Measurements from ENCODE around the gene FBXW8.

Gene FBXW8

DNA sequence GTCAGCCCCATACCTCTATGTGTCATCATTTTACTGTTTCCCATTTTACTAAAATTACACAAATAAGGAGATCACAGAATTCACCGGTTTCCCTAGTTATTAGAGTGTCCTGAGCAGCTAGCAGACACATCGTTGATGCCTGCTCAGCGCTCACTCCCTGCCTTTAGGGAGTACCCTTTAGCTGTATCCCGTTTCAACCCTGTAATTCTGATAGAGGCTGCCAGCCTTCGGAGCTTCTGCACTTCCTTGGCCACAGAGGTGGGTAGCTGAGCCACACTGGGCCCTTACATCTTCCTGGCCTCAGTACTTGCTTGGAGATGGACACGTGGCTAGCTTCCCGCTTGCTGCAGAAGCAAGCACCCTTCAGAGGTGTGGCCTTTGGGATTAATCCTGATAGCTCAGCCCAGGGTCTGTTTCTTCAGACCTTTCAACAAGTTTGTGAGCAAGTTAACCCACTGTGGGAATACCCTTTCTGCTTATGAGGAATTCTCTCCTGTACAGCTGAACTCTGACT lies 14.3 kb upstream of the FBXW8 start (continued):
- no peak for TF ChIP-seq ZSCAN23 (tag by site-specific recombination; IDR thresholded peaks at IDR 0.05)
- TF ChIP-seq ZNF157 (tag by site-specific recombination; IDR thresholded peaks at IDR 0.05), result no peak
- no peak for TF ChIP-seq ZNF777 (tag by site-specific recombination; IDR thresholded peaks at IDR 0.05; ENCODE audit: borderline replicate concordance)
- no peak for TF ChIP-seq SP3 (tag by site-specific recombination; IDR thresholded peaks at IDR 0.05)
- TF ChIP-seq KLF9 (tag by site-specific recombination; IDR thresholded peaks at IDR 0.05; ENCODE audit: low read depth), result no peak
- TF ChIP-seq ZBTB8A (tag by site-specific recombination; IDR thresholded peaks at IDR 0.05), result no peak

DNA sequence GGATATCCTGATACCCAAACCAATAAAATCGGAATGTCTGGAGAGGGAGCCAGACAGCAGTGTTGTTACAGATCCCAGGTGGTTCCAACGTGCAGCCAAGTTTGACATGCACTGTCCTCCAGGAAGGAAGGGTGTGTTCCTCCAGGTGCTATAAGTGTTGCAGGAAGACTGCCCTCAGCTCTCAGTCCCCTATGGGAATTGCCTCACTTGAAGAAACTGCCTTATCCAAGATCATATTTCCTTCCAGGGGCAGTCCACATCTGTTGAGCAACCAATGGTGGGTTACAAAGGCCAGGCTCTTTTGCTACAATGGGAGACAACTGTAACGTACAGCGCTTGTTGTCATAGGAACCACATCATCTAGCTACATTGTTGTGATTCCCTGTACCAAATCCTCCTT lies 13.3 kb upstream of the FBXW8 start:
- Histone ChIP-seq H3K4me1 (ENCODE audit: control insufficient read depth, insufficient read depth, low read length) (no peaks in the 10 kb centered on the region), H3K9me3 (ENCODE audit: control insufficient read depth, insufficient read depth, low read depth, low read length) (no peaks in the 10 kb centered on the region), H3K4me3 (ENCODE audit: low read depth, low read length) (no peak overlapping the region), H3K36me3 (ENCODE audit: control insufficient read depth in 2 of 2, insufficient read depth in 1 of 2, low read length in 2 of 2) (no peaks in the 10 kb centered on the region), H3K27ac (ENCODE audit: extremely low read depth, low read depth, low read length) (no peak overlapping the region)
- POLR2A ChIA-PET, result interaction anchor here (0.7 kb wide), 1 partner anchor 52 kb away, joined by 3 read pairs; no protein-coding TSS in a partner anchor
- no peak for TF ChIP-seq ZNF223 (tag by site-specific recombination; IDR thresholded peaks at IDR 0.05)
- no peak for TF ChIP-seq ZNF221 (tag by site-specific recombination; IDR thresholded peaks at IDR 0.05; ENCODE audit: borderline replicate concordance)
- no peak for TF ChIP-seq BCL11A (tag by site-specific recombination; IDR thresholded peaks at IDR 0.05; ENCODE audit: low read depth)
- TF ChIP-seq, protein P1, sequence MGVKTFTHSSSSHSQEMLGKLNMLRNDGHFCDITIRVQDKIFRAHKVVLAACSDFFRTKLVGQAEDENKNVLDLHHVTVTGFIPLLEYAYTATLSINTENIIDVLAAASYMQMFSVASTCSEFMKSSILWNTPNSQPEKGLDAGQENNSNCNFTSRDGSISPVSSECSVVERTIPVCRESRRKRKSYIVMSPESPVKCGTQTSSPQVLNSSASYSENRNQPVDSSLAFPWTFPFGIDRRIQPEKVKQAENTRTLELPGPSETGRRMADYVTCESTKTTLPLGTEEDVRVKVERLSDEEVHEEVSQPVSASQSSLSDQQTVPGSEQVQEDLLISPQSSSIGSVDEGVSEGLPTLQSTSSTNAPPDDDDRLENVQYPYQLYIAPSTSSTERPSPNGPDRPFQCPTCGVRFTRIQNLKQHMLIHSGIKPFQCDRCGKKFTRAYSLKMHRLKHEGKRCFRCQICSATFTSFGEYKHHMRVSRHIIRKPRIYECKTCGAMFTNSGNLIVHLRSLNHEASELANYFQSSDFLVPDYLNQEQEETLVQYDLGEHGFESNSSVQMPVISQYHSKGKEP (tag by site-specific recombination; IDR thresholded peaks at IDR 0.05), result no peak
- no peak for TF ChIP-seq ZNF600 (tag by site-specific recombination; IDR thresholded peaks at IDR 0.05)
- no peak for TF ChIP-seq ZNF670 (tag by site-specific recombination; IDR thresholded peaks at IDR 0.05; ENCODE audit: low read depth)
- TF ChIP-seq ZNF155 (tag by site-specific recombination; IDR thresholded peaks at IDR 0.05), result no peak
- no peak for TF ChIP-seq REPIN1 (tag by site-specific recombination; IDR thresholded peaks at IDR 0.05; ENCODE audit: low read depth)
- no peak for TF ChIP-seq ZFP69B (tag by site-specific recombination; IDR thresholded peaks at IDR 0.05)
- no peak for TF ChIP-seq SCRT1 (tag by site-specific recombination; IDR thresholded peaks at IDR 0.05; ENCODE audit: borderline replicate concordance)
- TF ChIP-seq ZNF433 (tag by site-specific recombination; IDR thresholded peaks at IDR 0.05; ENCODE audit: low read depth), result no peak
- CTCF ChIA-PET, result no interaction called here

DNA sequence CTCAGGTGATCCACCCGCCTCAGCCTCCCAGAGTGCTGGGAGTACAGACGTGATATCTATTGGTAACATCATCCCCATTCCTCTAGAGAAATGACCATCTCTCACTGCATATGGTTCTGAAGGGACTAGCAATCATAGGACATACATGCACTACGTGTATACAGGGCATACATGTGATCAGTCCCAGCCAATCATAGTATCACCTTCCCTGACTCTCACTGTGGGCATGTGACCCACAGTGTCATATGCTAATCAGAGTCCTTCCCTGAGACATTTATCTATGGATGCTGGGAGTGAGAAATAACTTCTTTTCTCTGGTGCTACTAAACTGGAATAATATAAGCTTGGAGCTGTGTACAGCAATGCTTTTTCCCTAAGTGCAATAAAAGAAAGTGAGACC lies 12.1 kb upstream of the FBXW8 start:
- H3K4me1 ChIP-seq (ENCODE audit: control insufficient read depth, insufficient read depth, low read length), result no peaks in the 10 kb centered on the region
- no peak overlapping the region for H3K27ac ChIP-seq (ENCODE audit: extremely low read depth, low read depth, low read length)
- H3K4me3 ChIP-seq (ENCODE audit: low read depth, low read length), result no peak overlapping the region
- CTCF ChIA-PET, result interaction anchor here (0.8 kb wide), 1 partner anchor 15 kb away, joined by 3 read pairs; no protein-coding TSS in a partner anchor
- no peaks in the 10 kb centered on the region for H3K9me3 ChIP-seq (ENCODE audit: control insufficient read depth, insufficient read depth, low read depth, low read length)
- TF ChIP-seq ZNF48 (tag by site-specific recombination; IDR thresholded peaks at IDR 0.05) (no peak), ZNF658 (tag by site-specific recombination; IDR thresholded peaks at IDR 0.05) (no peak), ZNF37A (tag by site-specific recombination; IDR thresholded peaks at IDR 0.05) (no peak), ZNF76 (tag by site-specific recombination; IDR thresholded peaks at IDR 0.05; ENCODE audit: borderline replicate concordance, low read depth) (no peak), ZNF423 (tag by site-specific recombination; IDR thresholded peaks at IDR 0.05) (no peak), TRIM28 (IDR thresholded peaks at IDR 0.05; ENCODE audit: borderline replicate concordance, low read length) (no peak), ZNF596 (tag by site-specific recombination; IDR thresholded peaks at IDR 0.05) (no peak)
- TF ChIP-seq, protein P2, sequence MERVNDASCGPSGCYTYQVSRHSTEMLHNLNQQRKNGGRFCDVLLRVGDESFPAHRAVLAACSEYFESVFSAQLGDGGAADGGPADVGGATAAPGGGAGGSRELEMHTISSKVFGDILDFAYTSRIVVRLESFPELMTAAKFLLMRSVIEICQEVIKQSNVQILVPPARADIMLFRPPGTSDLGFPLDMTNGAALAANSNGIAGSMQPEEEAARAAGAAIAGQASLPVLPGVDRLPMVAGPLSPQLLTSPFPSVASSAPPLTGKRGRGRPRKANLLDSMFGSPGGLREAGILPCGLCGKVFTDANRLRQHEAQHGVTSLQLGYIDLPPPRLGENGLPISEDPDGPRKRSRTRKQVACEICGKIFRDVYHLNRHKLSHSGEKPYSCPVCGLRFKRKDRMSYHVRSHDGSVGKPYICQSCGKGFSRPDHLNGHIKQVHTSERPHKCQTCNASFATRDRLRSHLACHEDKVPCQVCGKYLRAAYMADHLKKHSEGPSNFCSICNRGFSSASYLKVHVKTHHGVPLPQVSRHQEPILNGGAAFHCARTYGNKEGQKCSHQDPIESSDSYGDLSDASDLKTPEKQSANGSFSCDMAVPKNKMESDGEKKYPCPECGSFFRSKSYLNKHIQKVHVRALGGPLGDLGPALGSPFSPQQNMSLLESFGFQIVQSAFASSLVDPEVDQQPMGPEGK (tag by site-specific recombination; IDR thresholded peaks at IDR 0.05), result no peak
- POLR2A ChIA-PET, result no interaction called here
- no peaks in the 10 kb centered on the region for H3K36me3 ChIP-seq (ENCODE audit: control insufficient read depth in 2 of 2, insufficient read depth in 1 of 2, low read length in 2 of 2)
